Heart right ventricle (tissue), 16 donors: ENCODE measurements around the gene IGFBP1. TPM values are rescaled to one million over a fixed set of nuclear protein-coding genes. Genes with fewer than 3 reads are reported as not detected.

ENCODE experiments used
- ATAC-seq, 8 donors: fragments of 200-7000 bp; cut with Tn5 transposase; one replicate each; pipeline ENCODE4 v1.9.1; 2020; ENCODE audit warnings: mild to moderate bottlenecking in 8 of 8, moderate library complexity in 8 of 8, moderate number of reproducible peaks in 1 of 8
- DNase-seq, 2 donors: peaks; one replicate each; pipeline ENCODE4 v3.0.0-alpha.2; 2020
- H3K27ac ChIP-seq, 10 donors: fragments of 200-600 bp; sonication (generic) in 2 of 10; one replicate each; pipeline versions ENCODE4 v1.5.0 to v1.8.0; 2020 to 2022; ENCODE audit warnings: mild to moderate bottlenecking in 3 of 10
- H3K27me3 ChIP-seq, 7 donors: fragments of 200-600 bp; one replicate each; pipeline ENCODE4 v1.8.0; 2021 to 2022; ENCODE audit warnings: mild to moderate bottlenecking in 2 of 7
- H3K36me3 ChIP-seq, 9 donors: fragments of 200-600 bp; sonication (generic) in 1 of 9; one replicate each; pipeline versions ENCODE4 v1.5.0 to v1.8.0; 2020 to 2022; ENCODE audit warnings: mild to moderate bottlenecking in 2 of 9
- H3K4me1 ChIP-seq, 9 donors: fragments of 200-600 bp; sonication (generic) in 1 of 9; one replicate each; pipeline versions ENCODE4 v1.5.0 to v1.8.0; 2020 to 2022; ENCODE audit warnings: mild to moderate bottlenecking in 4 of 9
- H3K4me3 ChIP-seq, 10 donors: fragments of 200-600 bp; sonication (generic) in 2 of 10; one replicate each; pipeline versions ENCODE4 v1.5.0 to v1.8.0; 2020 to 2022; ENCODE audit warnings: mild to moderate bottlenecking in 7 of 10, moderate library complexity in 2 of 10
- H3K9me3 ChIP-seq, 11 donors: fragments of 200-600 bp in 10 of 11; sonication (generic) in 2 of 11; one replicate each; pipeline versions ENCODE4 v1.5.0 to v1.8.0; 2013 to 2022; ENCODE audit warnings: mild to moderate bottlenecking in 2 of 11, control low read depth in 1 of 11, moderate library complexity in 1 of 11
- CTCF ChIP-seq, 9 donors: fragments of 200-600 bp; sonication (generic) in 2 of 9; IDR thresholded peaks; one replicate each; pipeline versions ENCODE4 v1.5.0 to v1.8.0; 2021 to 2022; ENCODE audit warnings: antibody characterized with exemption in 9 of 9, mild to moderate bottlenecking in 5 of 9, moderate library complexity in 1 of 9
- WGBS, 2 donors: extraction: QIAGEN DNeasy Blood & Tissue Kit; methylation state at CpG; one replicate each; pipeline ENCODE4 v1.1.7; 2013; ENCODE audit warnings: inconsistent platforms in 1 of 2; 5-methylcytosine and 5-hydroxymethylcytosine counted together
- intact Hi-C, 10 donors: fragments of 100-400 bp; cut with DNase I; formaldehyde crosslinking; loops; one replicate each; pipeline versions ENCODE4 v1.11.1 to v1.14.2; 2022
- polyA plus RNA-seq, 2 donors: library from polyadenylated mRNA; stranded (reverse); fragments of 200-250 nt; gene quantifications; one replicate each; pipeline ENCODE4 v1.2.3, GENCODE V29; 2013
- total RNA-seq, 10 donors: library from RNA; stranded (reverse); fragmentation: NEBNext Ultra II Directional in 3 of 10; extraction: Animal tissue kit (Norgen Biotek cat#: 25700) in 3 of 10; gene quantifications; one replicate each; pipeline versions ENCODE4 v1.2.1 to v1.2.4, GENCODE V29; 2021 to 2023
- donor health status: Arrhythmogenic right ventricular cardiomyopathy.
- donor health status: ischemic (EF 13 %, LVEDD 7.1; RV severe dilation, severe dysfunction).
- donor health status: healthy with polysubstance abuse.
- donor health status: DM: no; HTN: yes; CAD: no.
- donor health status: DM: no; HTN: no; CAD: no.
- donor health status: ischemic (EF 25% LVEDD 6.9; RV normal size, moderate dysfunction).
- donor health status: ischemic (EF 25% LVEDD 5.7; RV mildly dilated, moderate dysfunction).
- donor health status: healthy.
- donor health status: DM: yes; HTN: yes; CAD: no.
- donor health status: Ischemic cardiomyopathy.
- donor health status: ischemic (EF 35%, LVEDD 5.7; RV mildly dilated, moderate dysfunction).
- donor health status: nonischemic (EF 11% LVEDD 7.7; RV severe dilation, severe dysfunction).
- donor health status: DM: yes; HTN: yes; CAD: no.
- donor health status: PGD.
- donor health status: ischemic (EF 29% LVEDD 5.4; RV normal size, mild dysfunction).
- donor health status: nonischemic (EF 23%, LVEDD 6.1; RV moderate dilation, normal function).

IGFBP1 gene
- total and polyA plus RNA-seq, 12 donors: 0.03 TPM; not detected in 11

- intact Hi-C loops: no loop called here
- 65 to 73% methylated on average over 10 of the region's 10 CpGs for WGBS, 2 donors
- Histone ChIP-seq H3K4me3 (no peak overlapping the region), H3K36me3 (no peaks in the 10 kb centered on the region), H3K27me3 (peaks cover 0 to 4% (median 0%) of the 10 kb centered on the region in 7 donors), H3K4me1 (no peaks in the 10 kb centered on the region), H3K27ac (no peak overlapping the region), H3K9me3 (peaks cover 0 to 11% (median 0%) of the 10 kb centered on the region in 11 donors)
- ATAC-seq (peak in 1 of 8 donors; percentile 46), DNase-seq (no peak)
- TF ChIP-seq CTCF (IDR thresholded peaks at IDR 0.05): peak in 6 of 9 donors; percentile 19 to 47 (median 26)
Observed at GRCh38 chr7:45872116-45873034, 15.9 kb upstream of the IGFBP1 start.

- intact Hi-C loops: no loop called here
- Histone ChIP-seq H3K4me1 (no peaks in the 10 kb centered on the region), H3K4me3 (no peak within 1 kb of the TSS), H3K27ac (no peak within 1 kb of the TSS), H3K36me3 (no peaks in the 10 kb centered on the region), H3K27me3 (peaks cover 0 to 4% (median 0%) of the 10 kb centered on the region in 7 donors), H3K9me3 (peaks cover 0 to 8% (median 1%) of the 10 kb centered on the region in 11 donors)
- WGBS, 2 donors: 89 to 96% methylated on average over 7 of the region's 7 CpGs
- no peak for TF ChIP-seq CTCF (IDR thresholded peaks at IDR 0.05)
- DNase-seq (no peak), ATAC-seq (peak in 1 of 8 donors; percentile 30)
Observed at GRCh38 chr7:45873035-45873354, 15.3 kb upstream of the IGFBP1 start, which contains the start of gene CCDC201. Gene CCDC201 (minus strand): TSS chr7:45873082. CDS start chr7:45873007, 75 bp downstream.

- ATAC-seq (no peak), DNase-seq (no peak)
- intact Hi-C loops: no loop called here
- WGBS, 2 donors: 83 to 88% methylated on average over 6 of the region's 6 CpGs
- no peak for TF ChIP-seq CTCF (IDR thresholded peaks at IDR 0.05)
- H3K9me3 ChIP-seq: peaks cover 0 to 8% (median 4%) of the 10 kb centered on the region in 11 donors
- peaks cover 0 to 4% (median 0%) of the 10 kb centered on the region in 7 donors for H3K27me3 ChIP-seq
- H3K4me3 ChIP-seq: no peak overlapping the region
- H3K4me1 ChIP-seq: no peaks in the 10 kb centered on the region
- no peak overlapping the region for H3K27ac ChIP-seq
- H3K36me3 ChIP-seq: no peaks in the 10 kb centered on the region
Observed at GRCh38 chr7:45873355-45873754, 14.9 kb upstream of the IGFBP1 start.

GRCh38 chr7:45874408-45875131 is 13.7 kb upstream of the IGFBP1 start:
- no peak overlapping the region for H3K27ac ChIP-seq
- H3K4me3 ChIP-seq: no peak overlapping the region
- intact Hi-C loops: no loop called here
- peaks cover 0 to 19% (median 12%) of the 10 kb centered on the region in 11 donors for H3K9me3 ChIP-seq
- peak in 1 of 8 donors; percentile 35 for ATAC-seq
- H3K36me3 ChIP-seq: no peaks in the 10 kb centered on the region
- H3K4me1 ChIP-seq: no peaks in the 10 kb centered on the region
- DNase-seq: no peak
- 95% methylated on average over 8 of the region's 8 CpGs for WGBS, 2 donors
- peaks cover 0 to 4% (median 0%) of the 10 kb centered on the region in 7 donors for H3K27me3 ChIP-seq
- no peak for TF ChIP-seq CTCF (IDR thresholded peaks at IDR 0.05)
